Measurements from ENCODE around the gene CCDC88C.
"Not testable (repeated sequence)": the region's sequence is repeated elsewhere in the genome, so short reads cannot be mapped to it uniquely, and the experiment has no call there.

CCDC88C gene

GRCh38 chr14:91284791-91285548, 132.7 kb downstream of the CCDC88C start:
- DNase-seq, result no peak

- DNase-seq, result no peak
These were observed 133.4 kb downstream of the CCDC88C start for GRCh38 chr14:91284146-91284790.

- no peak for DNase-seq
These were observed 134.0 kb downstream of the CCDC88C start for GRCh38 chr14:91283666-91284065.

DNA sequence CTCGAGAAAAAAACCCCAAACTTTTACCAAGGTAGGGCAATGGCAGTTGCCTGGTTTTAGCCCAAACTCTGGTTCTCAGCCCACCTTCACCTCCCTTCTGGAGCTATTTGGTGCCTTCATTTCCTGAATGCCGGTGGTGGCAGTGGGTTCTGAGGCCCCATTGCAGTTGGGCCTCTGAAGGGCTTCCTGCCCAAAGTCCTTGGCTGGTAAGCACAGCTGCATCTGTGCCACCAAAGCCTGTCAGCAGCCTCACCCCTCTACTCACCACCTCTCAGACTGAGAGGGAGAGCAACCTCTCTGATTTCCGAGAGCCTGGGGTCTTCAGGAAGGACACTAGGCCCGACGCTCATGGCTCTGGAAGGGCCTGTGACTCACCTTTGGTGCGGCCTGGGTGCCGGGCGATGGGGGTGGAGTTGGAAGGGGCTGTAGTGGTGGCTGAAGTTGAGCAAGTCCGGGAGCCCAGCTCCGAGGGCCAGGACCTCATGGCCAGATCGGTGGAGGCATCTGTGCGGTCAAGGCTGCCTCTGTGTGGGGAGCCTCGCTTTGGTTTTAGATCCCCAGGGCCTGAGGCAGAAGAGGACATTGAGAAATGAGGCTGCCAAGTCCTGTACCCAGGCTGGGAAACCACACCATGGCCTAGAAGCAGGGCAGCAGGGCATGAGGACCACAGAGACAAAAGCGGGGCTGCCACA, 134.5 kb downstream of the CCDC88C start:
- DNase-seq, result no peak

DNA sequence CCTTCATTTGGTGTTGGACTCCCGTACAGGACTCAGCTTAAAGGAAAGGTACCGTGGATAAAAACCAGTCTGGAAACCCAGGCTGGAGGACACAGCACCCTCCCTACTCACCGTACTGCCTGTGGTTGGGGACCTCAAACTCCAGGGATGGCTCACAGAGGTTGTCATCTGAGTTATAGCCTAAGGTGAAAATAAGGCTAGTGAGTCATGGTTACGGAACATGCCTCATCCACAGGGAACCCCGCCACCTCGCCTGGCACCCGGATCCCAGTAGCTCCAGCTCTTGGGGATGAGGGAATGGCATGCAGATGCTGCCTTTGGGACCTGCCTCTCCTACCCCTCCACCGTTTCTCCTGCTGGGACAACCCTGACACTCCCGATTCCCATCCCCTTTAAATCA, 136.3 kb downstream of the CCDC88C start:
- no peak for DNase-seq

DNA sequence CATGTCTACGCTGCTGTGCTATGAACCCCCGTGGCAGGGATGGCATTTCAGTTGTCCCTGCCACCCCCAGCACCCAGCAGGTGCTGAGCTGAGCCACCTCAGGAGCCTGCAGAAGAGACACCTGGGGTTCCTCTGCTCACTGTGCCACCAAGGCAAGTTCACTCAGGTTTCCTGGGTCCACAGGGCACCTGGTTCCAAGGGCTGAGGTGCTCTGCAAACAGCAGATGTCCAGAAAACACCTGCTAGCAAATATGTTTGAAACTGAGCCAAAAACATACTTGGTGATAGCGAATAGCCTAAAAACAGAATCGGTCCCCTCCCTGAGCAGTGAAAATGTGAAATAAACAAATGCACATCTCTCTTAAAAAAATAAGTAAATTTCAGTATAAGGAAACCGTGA, 137.5 kb downstream of the CCDC88C start:
- DNase-seq, result no peak

DNA sequence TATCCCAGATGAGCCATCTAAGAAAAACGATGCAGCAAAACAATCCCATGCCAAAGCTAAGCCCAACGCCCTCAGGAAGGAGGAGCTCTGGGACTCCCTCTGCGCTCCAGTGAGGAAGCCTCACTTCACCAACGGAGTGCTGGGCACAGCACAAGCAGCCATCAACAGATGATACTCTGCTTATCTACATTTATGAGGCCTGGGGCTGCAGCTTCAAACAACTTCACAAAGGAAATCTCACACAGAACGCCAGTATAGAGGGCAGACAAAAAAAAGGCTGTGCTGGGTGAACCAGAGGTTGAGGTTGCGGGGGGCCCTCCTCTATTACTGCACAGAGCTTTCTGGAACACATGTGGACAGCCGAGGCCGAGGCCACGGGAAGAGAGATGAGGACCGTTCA, 138.3 kb downstream of the CCDC88C start:
- DNase-seq, result no peak

DNA sequence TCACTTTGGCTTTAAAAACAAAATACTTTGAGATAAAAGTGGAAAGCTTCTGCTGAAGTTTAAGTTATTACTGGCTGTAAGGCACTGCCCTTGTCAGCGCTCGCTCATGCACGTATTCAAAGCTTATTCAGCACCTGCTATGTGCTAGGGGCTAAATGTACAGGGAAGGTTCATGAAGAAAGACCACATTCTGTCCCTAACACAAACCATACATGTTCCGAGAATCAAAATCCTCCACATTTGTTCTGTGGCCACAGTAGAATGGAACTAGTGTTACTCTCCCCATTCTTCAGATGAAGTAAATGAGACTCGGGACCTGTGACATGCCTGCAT, 139.3 kb downstream of the CCDC88C start:
- DNase-seq, result no peak

DNA sequence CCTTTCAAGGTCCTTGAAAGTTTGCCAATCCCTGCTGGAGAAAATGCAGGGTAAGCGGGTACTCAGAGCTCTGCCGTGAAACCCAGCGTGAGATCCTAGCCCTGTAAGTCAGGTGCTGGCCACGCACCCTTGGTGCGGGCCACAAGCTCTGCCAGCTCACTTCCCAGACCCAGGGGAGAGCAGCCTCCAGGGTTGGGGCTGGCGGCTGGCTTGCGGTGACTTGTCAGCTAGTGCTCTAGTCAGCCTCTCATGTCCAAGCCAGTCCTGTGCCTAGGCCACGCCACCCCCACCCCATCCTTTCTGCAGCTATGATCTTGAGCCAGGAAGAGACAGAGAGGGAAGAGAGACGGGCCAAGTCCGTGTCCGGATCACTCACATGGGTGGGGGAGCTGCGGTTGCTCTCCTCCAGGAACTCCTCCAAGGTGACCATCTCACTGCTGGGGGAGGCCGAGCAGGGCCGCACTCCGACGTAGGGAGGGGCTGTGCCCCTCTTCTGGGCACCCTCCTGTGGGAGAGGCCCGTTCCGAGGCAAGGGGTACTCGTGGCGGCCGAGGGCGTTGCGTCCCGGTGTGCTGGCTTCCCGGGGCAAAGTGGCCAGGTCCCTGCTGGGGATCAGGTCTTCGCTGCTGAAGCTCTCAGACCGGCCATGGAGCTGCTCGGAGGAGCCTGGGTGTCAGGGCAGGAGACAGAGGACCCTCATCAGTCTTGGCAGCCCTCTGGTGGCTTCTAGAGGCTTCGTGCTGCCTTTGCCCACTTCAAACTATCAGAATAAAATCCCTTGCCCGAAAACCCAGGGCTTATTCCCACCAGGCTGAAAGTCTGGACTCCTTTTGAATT, 139.9 kb downstream of the CCDC88C start:
- no peak for DNase-seq

DNA sequence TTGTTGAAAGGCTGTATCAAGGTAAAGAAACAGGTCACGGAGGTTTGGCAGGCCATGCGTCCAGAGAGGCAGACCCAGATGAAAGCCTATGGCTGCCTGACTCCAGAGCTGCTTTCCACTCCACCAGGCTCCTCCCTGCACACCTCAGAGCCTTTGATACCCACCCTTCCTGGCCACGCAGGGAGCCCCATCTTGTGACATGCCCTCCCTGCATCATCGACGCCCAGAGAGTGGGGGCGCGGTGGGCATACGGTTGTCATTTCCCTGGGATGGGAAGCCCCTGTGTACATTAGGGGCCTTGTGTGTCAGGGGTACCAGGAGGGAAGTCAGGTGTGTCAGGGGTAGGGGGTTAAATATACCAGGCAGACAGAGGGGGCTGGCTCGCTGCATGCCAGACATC, 142.8 kb downstream of the CCDC88C start:
- no peak for DNase-seq

DNA sequence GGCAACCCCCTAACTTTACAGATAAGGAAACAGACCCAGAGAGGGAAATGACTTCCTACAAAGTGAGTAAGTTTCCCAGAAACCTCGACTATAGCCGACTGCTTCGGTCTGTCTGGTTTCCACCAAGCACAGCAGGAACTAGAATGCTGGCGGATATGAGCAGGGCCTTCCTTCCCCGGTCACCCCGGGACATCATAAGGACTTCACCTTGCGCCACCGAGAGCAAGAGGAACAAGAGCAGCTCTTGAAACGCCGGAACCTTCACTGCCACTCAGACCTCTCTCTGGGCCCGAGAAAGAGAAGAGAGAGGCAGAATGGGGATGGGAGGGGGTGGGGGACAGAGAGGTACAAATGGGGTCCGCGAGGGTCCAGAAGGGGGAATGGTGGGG, 143.7 kb downstream of the CCDC88C start:
- no peak for DNase-seq

DNA sequence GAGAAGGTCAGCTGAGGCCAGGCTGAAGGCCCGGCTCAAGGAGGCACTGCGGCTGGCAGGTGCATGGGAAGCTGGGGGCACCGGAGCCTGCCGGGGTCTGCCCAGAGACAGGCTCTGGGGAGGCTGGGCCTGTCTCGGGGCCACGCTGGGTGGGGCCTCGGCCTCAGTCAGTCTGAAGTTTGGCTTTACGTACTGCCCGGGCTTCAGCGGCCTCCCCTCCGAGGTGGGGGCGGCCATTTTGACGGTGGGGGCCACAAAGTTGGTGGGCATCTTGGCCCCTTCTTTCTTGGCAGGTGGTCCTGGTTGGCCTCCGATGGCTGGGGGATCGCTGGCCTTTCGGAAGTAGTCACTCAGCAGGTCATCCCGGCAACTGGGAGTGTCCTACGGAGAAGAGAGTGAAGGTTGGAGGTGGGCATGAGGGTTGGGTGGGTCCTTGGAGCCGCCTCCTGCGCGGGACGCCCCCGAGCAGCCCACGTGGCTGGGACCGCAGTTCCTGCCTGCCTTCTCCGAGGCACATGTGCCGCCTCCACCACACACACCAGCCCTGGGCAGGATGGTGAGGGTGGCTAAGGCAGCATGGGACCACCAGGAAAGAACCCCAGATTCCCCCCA, 144.2 kb downstream of the CCDC88C start:
- no peak for DNase-seq

DNA sequence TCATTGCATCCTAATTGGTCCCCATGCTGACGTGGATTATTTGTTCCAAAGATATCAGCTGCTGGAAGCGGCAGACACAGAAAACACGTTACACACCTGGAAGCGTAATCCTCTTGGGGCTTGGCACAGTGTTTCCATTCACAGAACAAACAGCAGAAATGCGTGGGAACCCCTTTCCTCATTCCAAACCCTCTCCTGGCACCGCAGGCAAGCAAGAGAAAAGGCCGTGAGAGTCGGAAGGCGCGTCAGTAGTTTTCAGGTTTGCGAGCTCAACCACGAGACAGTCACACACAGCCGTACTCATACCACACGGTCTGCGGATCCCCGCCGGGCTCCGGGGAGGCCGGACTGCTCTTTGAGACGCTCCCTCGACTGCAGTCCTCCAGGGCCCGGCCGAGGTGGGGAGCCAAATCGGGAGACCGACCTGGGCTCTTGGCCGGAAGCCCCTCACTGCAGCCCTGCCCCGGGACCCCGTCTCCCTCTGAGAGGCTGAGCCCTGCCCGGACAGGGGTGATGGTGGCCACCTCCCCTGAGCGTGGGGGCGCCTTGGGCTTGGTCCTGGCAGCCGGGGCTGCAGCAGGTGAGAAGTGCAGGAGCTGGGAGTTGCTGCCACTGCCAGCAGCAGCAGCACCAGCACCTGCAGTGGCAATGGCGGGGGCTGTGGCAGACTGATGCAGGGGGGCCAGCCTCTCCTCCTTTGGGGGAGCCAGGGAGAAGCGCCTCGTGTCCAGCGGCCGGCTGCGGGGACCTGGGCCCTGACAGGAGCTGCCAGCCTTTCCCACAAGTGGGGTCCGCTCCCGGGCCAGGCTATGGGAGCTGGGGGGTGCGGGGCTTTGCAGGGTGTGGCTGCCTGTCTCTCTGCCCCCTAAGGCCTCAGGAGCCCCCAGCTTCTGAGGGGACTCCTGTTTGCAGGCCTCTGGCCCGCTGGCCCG, 145.0 kb downstream of the CCDC88C start:
- no peak for DNase-seq

DNA sequence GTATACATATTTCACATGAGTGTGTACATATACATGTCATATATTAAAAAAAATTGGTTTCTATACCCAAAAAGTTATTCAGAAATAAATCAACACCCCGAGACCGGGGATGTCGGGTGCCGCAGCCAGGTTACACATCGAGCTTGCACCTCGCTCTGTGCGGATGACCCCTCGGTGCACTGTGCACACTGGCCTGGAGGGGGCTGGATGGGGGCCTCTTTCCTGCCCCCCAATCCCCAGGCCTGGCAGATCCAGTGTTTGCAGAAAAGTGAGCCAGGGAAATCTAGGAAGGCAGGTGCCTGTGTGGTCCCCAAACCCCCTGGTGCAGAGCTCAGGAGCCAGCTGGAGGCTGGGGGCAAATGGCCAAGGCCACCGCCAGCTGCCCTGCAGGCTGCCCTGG, 146.0 kb downstream of the CCDC88C start:
- DNase-seq, result no peak

GRCh38 chr14:91270619-91271018, 147.0 kb downstream of the CCDC88C start:
- no peak for DNase-seq

- no peak for DNase-seq
These were observed 147.4 kb downstream of the CCDC88C start for GRCh38 chr14:91270188-91270587.

- no peak for DNase-seq
These were observed 148.3 kb downstream of the CCDC88C start for GRCh38 chr14:91269076-91269991.

DNA sequence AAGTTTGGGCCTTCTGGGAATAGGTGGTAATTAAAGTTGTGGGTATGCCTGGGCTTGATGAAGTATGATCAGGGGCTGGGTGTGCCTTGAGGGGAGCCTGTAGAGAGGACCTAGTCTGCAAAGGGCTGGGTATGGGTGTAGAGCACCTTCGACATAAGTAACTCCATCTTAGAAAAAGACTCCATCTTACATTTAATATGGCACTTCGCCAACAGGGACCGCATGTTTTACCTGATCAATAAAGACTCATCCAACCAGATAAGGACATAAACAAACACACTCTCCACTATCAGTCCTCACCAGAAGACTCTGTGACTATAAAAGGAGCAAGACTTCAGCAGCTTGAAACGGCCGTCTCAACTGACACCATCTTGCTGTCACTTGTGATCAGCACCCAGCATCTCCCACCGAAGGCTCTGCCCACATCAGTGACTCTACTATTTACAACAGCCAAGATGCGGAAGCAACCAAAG, 149.6 kb downstream of the CCDC88C start:
- DNase-seq, result no peak

DNA sequence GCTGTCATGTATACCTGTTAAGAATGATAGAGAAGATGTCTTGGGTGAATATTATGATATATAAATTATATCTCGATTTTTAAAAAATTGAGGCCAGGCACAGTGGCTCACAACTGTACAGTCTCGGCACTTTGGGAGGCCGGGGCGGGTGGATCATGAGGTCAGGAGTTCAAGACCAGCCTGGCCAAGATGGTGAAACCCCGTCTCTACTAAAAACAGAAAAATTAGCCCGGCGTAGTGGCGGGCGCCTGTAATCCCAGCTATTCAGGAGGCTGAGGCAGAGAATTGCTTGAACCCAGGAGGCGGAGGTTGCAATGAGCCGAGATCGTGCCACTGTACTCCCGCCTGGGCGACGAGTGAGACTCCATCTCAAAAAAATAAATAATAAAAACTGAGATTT, 151.3 kb downstream of the CCDC88C start:
- DNase-seq, result not testable (repeated sequence)

DNA sequence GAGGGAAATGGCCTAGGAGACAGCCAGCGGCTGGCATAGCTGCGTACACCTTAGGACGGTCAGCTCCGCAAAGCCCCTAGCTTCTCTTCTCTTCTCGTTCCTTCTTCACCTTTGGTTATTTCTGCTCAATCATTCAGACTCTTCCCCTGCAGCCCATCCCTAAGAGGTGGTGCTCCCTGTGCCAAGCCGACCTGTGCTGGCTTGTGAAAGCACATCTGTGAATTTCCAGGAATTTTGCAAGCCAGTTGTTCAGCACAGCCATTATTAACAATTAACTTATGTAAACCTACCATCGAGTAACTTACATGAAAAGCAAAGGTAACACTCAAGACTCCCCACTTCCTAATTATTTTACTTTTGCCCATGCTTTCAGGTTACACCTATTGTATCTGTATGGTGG, 152.2 kb downstream of the CCDC88C start:
- DNase-seq, result no peak
